Activated CD4-positive, alpha-beta memory T cell treated with anti-CD3 and anti-CD28 coated beads, Interleukin-2, amount 10 ng/mL, durations not matched to agents 7 days and 5 days (primary cell): ENCODE results near the gene ARHGAP32. TPM values are rescaled to one million over a fixed set of nuclear protein-coding genes. Genes with fewer than 3 reads are reported as not detected.

ENCODE experiments used
- CTCF ChIA-PET: fragments of 350-600 bp; sonication (Branson Sonifier 250); formaldehyde crosslinking; loops from one replicate; lab custom pipeline; 2021; ENCODE audit warnings: antibody characterized with exemption, inconsistent platforms; lab: Charles Lee
- POLR2A ChIA-PET: fragments of 350-600 bp; sonication (Branson Sonifier 250); formaldehyde crosslinking; loops from one replicate; lab custom pipeline; 2021; ENCODE audit warnings: antibody characterized with exemption; lab: Charles Lee
- DNase-seq: peaks from one replicate; pipeline ENCODE4 v3.0.0-alpha.2; 2020
- H3K27ac Mint-ChIP-seq: one replicate; pipeline ENCODE4 v1.8.0; 2021; ENCODE audit warnings: mild to moderate bottlenecking, mixed read lengths
- H3K27me3 Mint-ChIP-seq: one replicate; pipeline ENCODE4 v1.8.0; 2021; ENCODE audit warnings: mixed read lengths
- H3K36me3 Mint-ChIP-seq: one replicate; pipeline ENCODE4 v1.8.0; 2021; ENCODE audit warnings: low read depth, mixed read lengths
- H3K4me1 Mint-ChIP-seq: one replicate; pipeline ENCODE4 v1.8.0; 2021; ENCODE audit warnings: mixed read lengths
- H3K4me3 Mint-ChIP-seq: one replicate; pipeline ENCODE4 v1.8.0; 2021; ENCODE audit warnings: mild to moderate bottlenecking, mixed read lengths
- H3K9me3 Mint-ChIP-seq: one replicate; pipeline ENCODE4 v1.8.0; 2021; ENCODE audit warnings: mixed read lengths
- total RNA-seq, 2 experiments: library from RNA; stranded (reverse); gene quantifications; one replicate each; pipeline ENCODE4 v1.2.3, GENCODE V29; 2021

The ARHGAP32 gene
- total RNA-seq, 2 experiments from 2014 or later: 1.3 to 1.7 TPM

GRCh38 chr11:128949791-128950454 lies 242.2 kb downstream of the ARHGAP32 start:
- Mint-ChIP-seq H3K27me3 (peaks cover 32% of the 10 kb centered on the region), H3K4me3 (no peak overlapping the region), H3K27ac (no peak overlapping the region), H3K4me1 (no peaks in the 10 kb centered on the region), H3K9me3 (no peaks in the 10 kb centered on the region), H3K36me3 (no peaks in the 10 kb centered on the region)
- CTCF ChIA-PET: interaction anchor here (2.0 to 4.8 kb wide), 2 partner anchors 9 to 65 kb away, joined by 4 to 25 read pairs; no protein-coding TSS in a partner anchor
- DNase-seq: no peak
- POLR2A ChIA-PET: no interaction called here

GRCh38 chr11:128948583-128948982 lies 243.5 kb downstream of the ARHGAP32 start:
- Mint-ChIP-seq H3K4me3 (no peak overlapping the region), H3K27me3 (peaks cover 22% of the 10 kb centered on the region), H3K27ac (no peak overlapping the region), H3K9me3 (no peaks in the 10 kb centered on the region), H3K36me3 (no peaks in the 10 kb centered on the region), H3K4me1 (no peaks in the 10 kb centered on the region)
- ChIA-PET POLR2A (interaction anchor here (1.0 kb wide), 2 partner anchors 63 to 791 kb away, joined by 3 read pairs; no protein-coding TSS in a partner anchor), CTCF (interaction anchor here (1.1 to 4.8 kb wide), 6 partner anchors 8 to 64 kb away, joined by 3 to 25 read pairs (median 4); no protein-coding TSS in a partner anchor)
- DNase-seq: no peak

DNA sequence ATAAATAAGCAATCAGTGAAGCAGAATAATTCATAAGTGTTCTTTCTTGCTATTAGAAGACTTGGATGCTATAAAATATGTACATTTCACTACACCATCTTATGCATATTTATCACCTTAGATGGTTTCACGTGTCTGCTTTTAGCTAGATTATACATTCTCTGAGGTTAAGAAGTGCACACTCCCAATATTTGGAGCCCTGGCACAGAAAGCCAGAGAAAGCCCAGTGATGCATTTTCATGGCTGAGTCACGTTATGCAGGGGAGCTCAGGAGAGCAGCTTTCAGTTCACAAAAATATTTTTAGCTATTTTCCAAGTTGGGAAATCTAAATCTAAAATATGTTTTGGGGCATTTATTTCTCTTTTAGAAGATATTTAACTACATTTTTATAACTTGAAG lies 244.4 kb downstream of the ARHGAP32 start:
- ChIA-PET POLR2A (interaction anchor here (1.0 kb wide), 1 partner anchor 62 kb away, joined by 3 read pairs; no protein-coding TSS in a partner anchor), CTCF (interaction anchor here (1.2 to 4.8 kb wide), 4 partner anchors 9 to 63 kb away, joined by 3 to 25 read pairs (median 6); no protein-coding TSS in a partner anchor)
- Mint-ChIP-seq H3K4me1 (no peaks in the 10 kb centered on the region), H3K27ac (no peak overlapping the region), H3K36me3 (no peaks in the 10 kb centered on the region), H3K9me3 (no peaks in the 10 kb centered on the region), H3K4me3 (no peak overlapping the region), H3K27me3 (peaks cover 15% of the 10 kb centered on the region)
- DNase-seq: no peak

GRCh38 chr11:128946648-128947047 lies 245.5 kb downstream of the ARHGAP32 start:
- no peaks in the 10 kb centered on the region for H3K9me3 Mint-ChIP-seq
- H3K27ac Mint-ChIP-seq: no peak overlapping the region
- H3K27me3 Mint-ChIP-seq: peaks cover 12% of the 10 kb centered on the region
- POLR2A ChIA-PET: no interaction called here
- H3K4me1 Mint-ChIP-seq: no peaks in the 10 kb centered on the region
- H3K4me3 Mint-ChIP-seq: no peak overlapping the region
- CTCF ChIA-PET: interaction anchor here (4.8 kb wide), 1 partner anchor 62 kb away, joined by 25 read pairs; no protein-coding TSS in a partner anchor
- DNase-seq: no peak
- no peaks in the 10 kb centered on the region for H3K36me3 Mint-ChIP-seq

- CTCF ChIA-PET: no interaction called here
- no peak overlapping the region for H3K27ac Mint-ChIP-seq
Observed at GRCh38 chr11:128943428-128943976, 248.6 kb downstream of the ARHGAP32 start.

GRCh38 chr11:128942817-128943427 lies 249.2 kb downstream of the ARHGAP32 start, which contains the start of gene TP53AIP1:
TSS of gene TP53AIP1 (minus strand) at chr11:128942871. CDS start at chr11:128937818, 5,053 bp downstream.
- Mint-ChIP-seq H3K4me1 (no peaks in the 10 kb centered on the region), H3K9me3 (no peaks in the 10 kb centered on the region), H3K36me3 (no peaks in the 10 kb centered on the region), H3K4me3 (no peak within 1 kb of the TSS), H3K27me3 (peaks cover 4% of the 10 kb centered on the region), H3K27ac (no peak within 1 kb of the TSS)
- DNase-seq: no peak
- POLR2A ChIA-PET: no interaction called here
- CTCF ChIA-PET: no interaction called here

More at GRCh38 chr11:128943428-128943976, 248.6 kb downstream of the ARHGAP32 start:
- no peaks in the 10 kb centered on the region for H3K36me3 Mint-ChIP-seq
- H3K4me3 Mint-ChIP-seq: no peak overlapping the region
- POLR2A ChIA-PET: no interaction called here
- H3K9me3 Mint-ChIP-seq: no peaks in the 10 kb centered on the region
- H3K4me1 Mint-ChIP-seq: no peaks in the 10 kb centered on the region
- no peak for DNase-seq
- peaks cover 7% of the 10 kb centered on the region for H3K27me3 Mint-ChIP-seq

- Mint-ChIP-seq H3K4me1 (no peaks in the 10 kb centered on the region), H3K4me3 (no peak overlapping the region), H3K36me3 (no peaks in the 10 kb centered on the region), H3K27me3 (peaks cover 1% of the 10 kb centered on the region), H3K27ac (no peak overlapping the region), H3K9me3 (no peaks in the 10 kb centered on the region)
- POLR2A ChIA-PET: no interaction called here
- CTCF ChIA-PET: no interaction called here
- no peak for DNase-seq
Observed at GRCh38 chr11:128942272-128942612, 249.9 kb downstream of the ARHGAP32 start.

- no peak overlapping the region for H3K27ac Mint-ChIP-seq
- ChIA-PET POLR2A (no interaction called here), CTCF (no interaction called here)
Observed at GRCh38 chr11:128941573-128942271, 250.4 kb downstream of the ARHGAP32 start.

GRCh38 chr11:128941110-128941509 lies 251.0 kb downstream of the ARHGAP32 start:
- ChIA-PET CTCF (interaction anchor here (1.3 kb wide), 1 partner anchor 56 kb away, joined by 3 read pairs; no protein-coding TSS in a partner anchor), POLR2A (no interaction called here)
- Mint-ChIP-seq H3K9me3 (no peaks in the 10 kb centered on the region), H3K27me3 (peaks cover 1% of the 10 kb centered on the region), H3K4me1 (no peaks in the 10 kb centered on the region), H3K4me3 (no peak overlapping the region), H3K27ac (no peak overlapping the region), H3K36me3 (no peaks in the 10 kb centered on the region)
- no peak for DNase-seq

More at GRCh38 chr11:128941573-128942271, 250.4 kb downstream of the ARHGAP32 start:
- H3K4me3 Mint-ChIP-seq: no peak overlapping the region
- no peaks in the 10 kb centered on the region for H3K9me3 Mint-ChIP-seq
- DNase-seq: no peak
- H3K4me1 Mint-ChIP-seq: no peaks in the 10 kb centered on the region
- H3K36me3 Mint-ChIP-seq: no peaks in the 10 kb centered on the region
- H3K27me3 Mint-ChIP-seq: peaks cover 1% of the 10 kb centered on the region

DNA sequence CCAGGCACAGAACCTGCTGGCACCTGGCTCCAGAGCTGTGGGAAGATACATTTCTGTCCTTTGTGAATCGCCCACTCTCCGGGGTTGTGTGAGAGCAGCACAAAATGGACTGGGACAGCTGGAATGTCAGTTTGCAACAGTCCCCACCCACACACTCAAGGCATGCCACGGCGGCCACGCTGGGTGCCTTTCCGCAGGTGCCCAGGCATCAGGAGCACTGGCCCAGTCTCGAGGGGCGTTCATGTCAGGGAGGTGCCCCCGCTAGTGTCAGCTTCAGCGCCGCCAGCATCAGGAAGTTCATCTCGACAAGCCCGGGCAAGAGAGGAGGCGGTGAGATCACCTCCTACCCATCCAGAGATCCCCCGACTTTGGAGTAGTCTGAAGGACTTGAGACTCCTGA lies 251.5 kb downstream of the ARHGAP32 start:
- peaks cover 1% of the 10 kb centered on the region for H3K27me3 Mint-ChIP-seq
- H3K9me3 Mint-ChIP-seq: no peaks in the 10 kb centered on the region
- H3K27ac Mint-ChIP-seq: no peak overlapping the region
- CTCF ChIA-PET: interaction anchor here (1.2 to 1.3 kb wide), 3 partner anchors 15 to 56 kb away, joined by 3 to 4 read pairs (median 3); no protein-coding TSS in a partner anchor
- POLR2A ChIA-PET: no interaction called here
- H3K4me1 Mint-ChIP-seq: no peaks in the 10 kb centered on the region
- H3K36me3 Mint-ChIP-seq: no peaks in the 10 kb centered on the region
- no peak for DNase-seq
- no peak overlapping the region for H3K4me3 Mint-ChIP-seq

DNA sequence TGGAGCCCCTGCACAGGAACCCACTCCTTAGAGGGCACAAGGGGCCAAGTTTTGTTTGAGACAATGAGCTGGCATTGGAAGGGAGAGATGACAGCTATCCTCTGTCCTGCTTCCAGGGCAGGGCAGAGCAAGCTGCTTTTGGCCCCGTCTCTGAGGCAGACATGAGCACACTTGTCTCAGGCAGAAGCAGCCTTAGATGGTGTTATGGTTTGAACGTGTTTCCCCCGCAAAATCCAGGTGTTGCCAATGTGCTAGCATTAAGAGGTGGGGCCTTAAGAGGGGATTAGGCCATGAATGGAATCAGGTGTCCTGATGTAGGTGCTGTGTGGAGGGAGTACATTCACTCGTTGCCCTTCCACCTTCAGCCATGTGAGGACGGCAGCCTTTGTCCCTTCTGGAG lies 252.0 kb downstream of the ARHGAP32 start:
- POLR2A ChIA-PET: no interaction called here
- CTCF ChIA-PET: interaction anchor here (1.2 to 1.3 kb wide), 3 partner anchors 16 to 55 kb away, joined by 3 to 4 read pairs (median 3); no protein-coding TSS in a partner anchor
- no peak overlapping the region for H3K4me3 Mint-ChIP-seq
- H3K27me3 Mint-ChIP-seq: peaks cover 1% of the 10 kb centered on the region
- no peaks in the 10 kb centered on the region for H3K4me1 Mint-ChIP-seq
- no peak for DNase-seq
- H3K27ac Mint-ChIP-seq: no peak overlapping the region
- H3K9me3 Mint-ChIP-seq: no peaks in the 10 kb centered on the region
- H3K36me3 Mint-ChIP-seq: no peaks in the 10 kb centered on the region

DNA sequence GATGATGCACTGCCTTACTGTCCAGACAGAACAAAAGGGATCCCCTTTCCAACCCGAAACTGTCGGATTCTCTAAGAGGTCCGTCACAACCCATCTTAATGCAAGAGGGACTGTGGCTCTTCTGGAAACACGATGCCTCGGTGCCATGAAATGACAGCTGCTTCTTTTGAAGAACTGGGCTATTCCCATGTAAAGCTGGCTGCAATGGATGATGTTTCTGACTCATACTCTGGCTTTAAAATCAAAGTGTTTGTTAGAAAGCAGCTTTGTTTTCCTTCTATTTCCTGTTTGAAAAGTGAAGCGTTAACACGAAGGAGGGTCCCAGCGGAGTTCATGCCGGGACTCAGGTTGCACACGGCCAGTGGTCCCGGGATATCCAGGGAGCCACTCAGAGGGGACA lies 252.5 kb downstream of the ARHGAP32 start:
- H3K4me1 Mint-ChIP-seq: no peaks in the 10 kb centered on the region
- no peaks in the 10 kb centered on the region for H3K9me3 Mint-ChIP-seq
- CTCF ChIA-PET: interaction anchor here (1.2 to 1.3 kb wide), 2 partner anchors 16 to 34 kb away, joined by 3 to 4 read pairs; no protein-coding TSS in a partner anchor

More for the DNA sequence above, 252.5 kb downstream of the ARHGAP32 start:
- no peaks in the 10 kb centered on the region for H3K36me3 Mint-ChIP-seq
- DNase-seq: no peak
- POLR2A ChIA-PET: no interaction called here
- H3K27ac Mint-ChIP-seq: no peak overlapping the region
- no peak overlapping the region for H3K4me3 Mint-ChIP-seq
- no peaks in the 10 kb centered on the region for H3K27me3 Mint-ChIP-seq
